GM18526 (cell line): ENCODE measurements around the gene GEN1.

Experiments
- POLR2A ChIP-seq: IDR thresholded peaks from 3 replicates; pipeline ENCODE4 v1.6.1; 2011; ENCODE audit not compliant: insufficient read length; ENCODE audit errors: extremely low read depth

GEN1 gene

DNA sequence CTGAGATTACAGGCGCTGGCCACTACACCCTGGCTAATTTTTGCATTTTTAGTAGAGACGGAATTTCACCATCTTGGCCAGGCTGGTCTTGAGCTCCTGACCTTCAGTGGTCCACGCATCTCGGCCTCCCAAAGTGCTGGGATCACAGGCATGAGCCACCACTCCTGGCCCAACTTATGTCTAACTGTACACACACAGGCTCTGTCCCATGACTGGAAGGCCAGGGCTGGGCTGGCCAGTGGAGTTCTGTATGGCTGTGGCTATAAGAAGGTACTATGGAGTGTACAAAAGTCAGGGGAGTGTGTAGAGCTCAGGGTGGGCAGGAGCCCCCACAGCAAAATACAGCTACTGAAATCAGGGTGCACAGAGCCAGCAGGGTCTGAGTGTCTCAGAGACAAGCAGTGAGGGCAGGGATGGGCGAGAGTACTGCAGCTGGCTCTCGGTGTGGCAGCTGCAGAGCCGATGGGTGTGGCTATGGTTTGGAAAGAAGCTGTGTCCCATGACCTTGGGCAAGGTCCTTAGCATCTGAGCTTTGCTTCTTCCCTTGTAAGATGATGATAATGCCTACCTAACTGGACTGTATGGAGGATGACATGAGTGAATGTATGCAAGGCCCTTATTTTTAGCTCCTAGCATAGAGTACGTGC is 51.9 kb downstream of the GEN1 start:
- TF ChIP-seq POLR2A: no peak

DNA sequence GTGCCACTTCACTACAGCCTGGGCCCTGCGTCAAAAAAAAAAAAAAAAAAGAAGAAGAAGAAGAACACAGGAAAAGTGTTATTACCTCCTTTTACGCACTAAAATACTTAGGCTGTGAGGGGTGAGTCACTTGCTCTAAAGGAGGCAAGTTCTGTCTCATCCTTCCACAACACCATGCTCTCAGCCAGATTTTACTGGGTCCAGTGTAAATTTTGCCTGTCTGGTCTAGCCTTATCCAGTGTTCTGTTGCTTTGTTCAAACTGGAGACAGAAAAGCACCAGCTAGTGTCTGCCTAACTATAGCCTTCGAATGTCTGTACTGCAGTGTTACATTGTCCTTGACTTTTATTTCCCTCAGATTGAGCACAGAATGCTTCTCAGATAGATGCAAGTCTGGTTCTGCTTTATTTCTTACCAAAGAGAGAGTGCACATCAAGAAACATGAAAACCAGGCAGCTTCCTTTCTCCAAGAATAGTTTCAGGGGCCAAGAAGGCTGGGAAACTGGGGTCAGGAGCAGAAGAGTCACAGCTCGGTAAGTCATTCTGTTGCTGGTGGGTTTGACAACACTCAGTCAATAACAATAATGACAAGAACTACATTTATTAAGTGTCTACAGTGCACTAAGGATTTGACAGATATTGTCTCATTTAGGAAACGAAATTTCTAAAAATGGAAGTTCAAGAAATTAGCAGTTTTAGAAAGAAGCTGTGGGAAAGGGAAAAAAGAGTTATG is 59.2 kb downstream of the GEN1 start:
- no peak for TF ChIP-seq POLR2A

DNA sequence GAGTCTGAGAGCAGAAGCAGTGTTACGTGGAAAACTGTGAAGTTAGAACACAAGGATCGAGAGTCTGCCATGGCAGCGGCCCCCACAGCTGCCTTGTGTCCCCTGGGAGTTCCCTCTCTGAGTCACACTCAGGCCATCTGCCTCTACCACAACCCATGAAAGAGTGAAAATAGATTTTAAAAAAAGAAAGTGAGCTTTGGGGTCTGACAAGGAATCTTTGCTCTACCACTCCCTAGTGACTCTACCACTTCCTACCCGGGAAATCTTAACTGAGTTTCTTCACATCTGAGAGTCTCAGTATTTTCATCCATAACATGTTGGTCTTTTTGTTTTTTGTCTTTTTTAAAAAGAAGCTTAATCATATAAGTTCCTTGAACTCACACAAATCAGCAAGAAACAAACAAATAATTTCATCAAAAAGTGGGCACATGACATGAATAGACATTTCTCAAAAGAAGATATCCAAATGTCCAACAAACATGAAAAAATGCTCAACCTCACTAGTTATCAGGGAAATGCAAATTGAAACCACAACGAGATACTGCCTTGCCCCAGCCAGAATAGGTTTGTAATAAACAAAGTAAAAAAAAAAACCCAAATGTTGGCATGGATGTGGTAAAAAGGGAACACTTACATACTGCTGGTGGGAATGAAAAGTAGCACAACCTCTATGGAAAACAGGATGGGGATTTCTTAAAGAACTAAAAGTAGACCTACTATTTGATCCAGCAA is 60.0 kb downstream of the GEN1 start:
- no peak for TF ChIP-seq POLR2A

DNA sequence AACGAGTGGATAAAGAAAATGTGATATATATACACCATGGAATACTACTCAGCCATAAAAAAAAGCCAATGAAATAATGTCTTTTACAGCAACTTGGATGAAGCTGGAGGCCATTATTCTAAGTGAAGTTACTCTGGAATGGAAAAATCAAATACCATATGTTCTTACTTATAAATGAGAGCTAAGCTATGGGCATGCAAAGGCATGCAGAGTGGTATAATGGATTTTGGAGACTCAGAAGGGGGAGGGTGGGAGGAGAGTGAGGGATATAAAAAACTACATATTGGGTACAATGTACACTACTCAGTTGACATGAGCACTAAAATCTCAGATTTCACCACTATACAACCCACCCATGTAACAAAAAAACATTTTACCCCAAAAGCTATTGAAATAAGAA is 60.7 kb downstream of the GEN1 start:
- TF ChIP-seq POLR2A: no peak

DNA sequence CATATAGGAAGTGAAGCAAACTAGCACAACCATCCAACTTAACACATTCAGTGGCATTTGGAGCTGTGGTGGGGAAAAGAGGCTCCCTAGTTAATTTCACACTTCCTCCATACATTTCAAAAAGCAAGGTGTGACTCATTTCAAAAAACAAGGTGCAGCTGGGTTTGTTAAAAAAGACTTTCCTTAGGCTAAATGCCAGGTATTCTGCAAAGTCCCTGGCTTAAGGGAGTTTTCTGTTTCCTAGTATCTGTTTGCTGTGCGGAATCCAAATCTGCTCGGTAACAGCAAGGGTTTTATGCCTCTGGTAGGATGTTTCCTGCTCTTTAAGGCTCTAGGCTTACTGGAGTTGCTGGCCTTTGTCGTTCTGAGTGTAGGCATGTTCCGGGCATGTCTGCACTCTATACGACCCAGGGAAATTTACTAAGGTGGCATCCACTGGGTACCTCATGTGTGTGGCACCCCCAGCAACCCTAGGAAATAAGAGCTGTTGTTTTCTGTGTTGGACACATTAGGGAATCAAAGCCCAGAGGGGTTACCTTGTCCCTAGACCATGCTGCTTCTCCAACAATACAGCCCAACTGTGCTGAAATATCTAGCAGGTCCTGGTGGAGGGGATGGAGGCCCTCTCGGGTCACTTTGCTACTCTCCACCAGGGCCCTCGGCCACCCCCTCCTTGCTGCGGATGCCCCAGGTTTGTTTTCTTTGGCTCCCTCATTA is 61.7 kb downstream of the GEN1 start:
- no peak for TF ChIP-seq POLR2A

DNA sequence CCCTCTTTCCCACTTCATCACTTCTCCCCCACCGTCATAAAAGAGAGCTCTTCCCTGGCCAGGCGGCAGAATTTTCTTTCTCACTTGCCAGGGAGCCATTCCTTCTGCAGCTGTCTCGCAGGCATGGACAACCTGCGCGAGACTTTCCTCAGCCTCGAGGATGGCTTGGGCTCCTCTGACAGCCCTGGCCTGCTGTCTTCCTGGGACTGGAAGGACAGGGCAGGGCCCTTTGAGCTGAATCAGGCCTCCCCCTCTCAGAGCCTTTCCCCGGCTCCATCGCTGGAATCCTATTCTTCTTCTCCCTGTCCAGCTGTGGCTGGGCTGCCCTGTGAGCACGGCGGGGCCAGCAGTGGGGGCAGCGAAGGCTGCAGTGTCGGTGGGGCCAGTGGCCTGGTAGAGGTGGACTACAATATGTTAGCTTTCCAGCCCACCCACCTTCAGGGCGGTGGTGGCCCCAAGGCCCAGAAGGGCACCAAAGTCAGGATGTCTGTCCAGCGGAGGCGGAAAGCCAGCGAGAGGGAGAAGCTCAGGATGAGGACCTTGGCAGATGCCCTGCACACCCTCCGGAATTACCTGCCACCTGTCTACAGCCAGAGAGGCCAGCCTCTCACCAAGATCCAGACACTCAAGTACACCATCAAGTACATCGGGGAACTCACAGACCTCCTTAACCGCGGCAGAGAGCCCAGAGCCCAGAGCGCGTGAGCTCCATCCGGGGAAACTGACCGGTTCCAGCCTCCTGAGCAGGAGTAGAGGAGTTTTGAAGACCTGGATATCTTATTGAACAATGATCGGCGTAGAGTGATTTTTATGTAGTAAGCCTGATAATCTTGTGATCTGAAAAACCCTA is 62.7 kb downstream of the GEN1 start, which contains the start of gene MSGN1:
Gene MSGN1, plus strand, starts transcription at position 65 of the 850 bp plus-strand sequence. Its CDS starts 59 bp downstream, at position 124.
- no peak for TF ChIP-seq POLR2A

DNA sequence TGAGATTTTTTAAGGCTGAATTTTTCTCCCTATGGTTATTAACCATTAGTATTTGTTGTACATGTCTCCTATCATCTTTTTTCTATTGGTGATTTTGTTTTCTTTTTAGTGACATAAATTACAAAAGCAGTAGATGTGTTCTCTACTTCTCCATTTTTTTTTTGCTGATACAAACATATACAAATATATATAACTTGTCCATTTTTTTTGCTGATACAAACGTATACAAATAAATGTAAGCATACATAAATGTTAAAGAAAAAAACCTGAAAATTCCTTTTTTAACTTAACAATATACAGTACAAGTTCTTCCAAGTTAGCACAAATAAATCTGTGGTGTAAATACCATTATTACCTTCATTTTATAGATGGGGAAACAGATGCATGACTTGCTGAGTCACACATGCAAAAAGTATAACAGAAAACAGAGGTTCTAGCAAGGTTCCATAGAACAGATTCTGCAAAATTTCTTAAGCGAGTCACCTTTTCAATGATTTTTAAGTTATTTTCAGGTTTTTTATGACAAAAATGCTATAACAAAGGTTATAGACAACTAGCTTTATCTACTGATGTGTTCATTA is 64.4 kb downstream of the GEN1 start:
- TF ChIP-seq POLR2A: no peak

DNA sequence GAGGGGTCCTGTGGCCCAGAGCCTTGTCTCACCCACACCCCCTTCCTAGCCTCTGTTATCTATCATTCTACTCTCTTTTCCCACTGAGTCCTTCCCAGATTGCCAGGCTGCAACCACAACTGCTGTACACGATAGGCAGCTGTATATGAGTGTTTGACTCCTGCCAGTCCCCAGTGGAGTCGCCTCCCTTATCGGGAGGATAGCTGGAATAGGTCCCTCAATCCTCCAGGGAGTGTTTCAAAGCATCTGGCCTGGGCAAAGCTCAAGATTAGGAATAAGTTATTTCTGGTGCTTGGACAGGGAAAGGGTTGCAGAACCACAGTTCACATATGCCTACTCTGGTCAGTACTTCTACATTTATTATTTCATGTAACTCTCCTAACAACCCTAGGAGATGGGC is 67.1 kb downstream of the GEN1 start:
- TF ChIP-seq POLR2A: no peak

DNA sequence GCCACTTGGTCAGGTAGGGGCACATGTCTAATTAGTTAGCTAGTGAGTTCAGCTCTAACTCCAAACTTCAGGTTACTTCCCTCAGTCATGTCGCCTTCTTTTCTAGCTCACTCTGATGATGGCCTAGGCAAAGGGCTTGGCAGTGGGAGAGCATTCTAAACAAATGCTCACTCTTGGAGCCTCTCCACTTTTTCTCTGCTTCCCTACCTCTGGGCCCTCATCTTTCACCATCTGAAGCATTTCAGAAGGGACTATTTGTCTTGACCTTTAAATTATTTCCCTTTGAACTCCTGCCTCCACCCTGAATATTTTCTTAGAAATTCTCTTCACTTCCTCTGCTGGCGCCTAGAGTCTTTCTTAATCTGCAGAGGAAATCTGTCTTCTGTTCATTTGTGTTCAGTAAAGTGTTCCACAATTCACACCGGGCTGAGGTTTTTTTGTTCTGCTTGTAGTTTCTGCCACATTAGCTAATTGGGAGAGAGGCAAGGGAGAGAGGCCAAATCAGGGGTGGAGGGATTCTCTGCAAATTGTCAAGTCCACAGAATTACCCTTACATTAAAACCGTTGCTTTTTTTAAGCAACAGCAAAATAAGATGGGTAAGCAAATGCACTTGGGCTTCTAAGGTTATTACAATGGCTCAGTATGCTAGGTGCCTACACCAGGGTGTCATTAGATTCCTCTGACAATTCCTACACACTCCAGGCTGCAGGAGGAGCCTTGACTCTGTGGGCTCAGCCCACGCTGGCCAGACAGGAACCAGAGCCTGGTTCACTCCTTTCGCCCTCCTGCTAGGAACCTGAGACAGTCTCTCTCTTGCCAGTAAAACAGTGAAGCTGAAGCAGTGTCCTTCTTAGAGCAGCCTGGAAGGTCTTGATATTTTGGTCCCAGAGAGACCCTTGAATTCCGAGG is 67.9 kb downstream of the GEN1 start:
- TF ChIP-seq POLR2A: no peak

DNA sequence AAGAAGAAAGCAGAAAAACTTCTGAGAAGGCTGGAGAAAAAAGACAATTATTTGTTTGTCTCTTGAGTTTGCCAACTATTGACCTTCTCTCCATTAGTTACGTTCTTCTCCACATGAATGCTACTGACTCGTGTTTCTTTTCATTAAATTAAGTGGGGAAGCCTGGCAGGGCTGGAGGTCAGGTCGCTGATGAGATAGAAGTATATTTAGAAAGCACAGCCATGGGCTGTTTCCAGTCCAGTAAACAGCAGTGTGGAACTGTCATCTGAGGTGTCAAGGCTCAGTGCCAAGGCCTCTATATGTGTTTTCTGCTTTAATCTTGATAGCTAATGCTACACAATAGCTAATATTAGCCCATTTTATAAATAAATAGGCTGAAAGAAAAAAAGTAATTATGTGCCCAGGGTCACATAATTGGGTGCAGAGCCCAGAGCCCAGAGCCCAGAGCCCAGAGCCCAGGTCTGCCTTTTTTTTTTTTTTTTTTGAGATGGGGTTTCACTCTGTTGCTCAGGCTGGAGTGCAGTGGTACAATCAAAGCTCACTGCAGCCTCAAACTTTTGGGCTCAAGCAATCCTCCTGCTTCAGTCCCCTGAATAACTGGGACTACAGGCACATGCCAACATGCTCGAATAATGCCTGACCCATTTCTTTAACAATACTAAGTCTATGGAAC is 68.6 kb downstream of the GEN1 start:
- TF ChIP-seq POLR2A: no peak

DNA sequence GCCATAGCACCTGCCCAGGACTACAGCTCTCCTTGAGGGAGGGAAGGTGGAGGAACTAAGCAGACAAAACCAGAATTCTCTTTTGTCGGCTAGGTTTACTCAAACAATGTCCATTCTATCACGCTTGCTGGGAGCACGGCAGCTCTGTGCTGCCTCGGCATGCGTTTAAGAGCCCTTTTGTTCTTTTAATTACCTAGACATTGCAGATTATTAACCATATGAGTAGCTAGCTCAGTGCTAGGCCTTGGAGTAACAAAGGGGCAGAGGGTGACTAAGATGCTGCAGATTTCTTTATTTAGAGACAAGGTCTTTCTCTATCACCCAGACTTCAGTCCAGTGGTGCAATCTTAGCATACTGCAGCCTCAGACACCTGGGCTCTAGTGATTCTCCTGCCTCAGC is 73.4 kb downstream of the GEN1 start:
- no peak for TF ChIP-seq POLR2A

DNA sequence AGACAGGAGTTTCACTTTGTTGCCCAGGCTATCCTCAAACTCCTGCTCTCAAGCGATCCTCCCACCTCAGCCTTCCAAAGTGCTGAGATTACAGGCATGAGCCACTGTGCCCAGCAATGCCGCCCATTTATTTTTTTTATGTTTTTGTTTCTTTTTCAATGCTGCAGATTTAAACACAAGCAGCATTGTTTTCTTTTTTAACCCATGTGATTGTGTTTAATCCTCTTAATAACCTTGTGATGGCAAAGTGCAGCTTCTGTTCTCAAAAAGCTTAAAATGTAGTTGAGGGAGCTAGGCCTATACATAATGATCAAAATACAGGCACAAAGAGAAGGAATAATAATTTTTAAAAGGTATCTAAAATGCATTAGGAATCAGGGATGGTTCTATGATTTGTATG is 73.8 kb downstream of the GEN1 start:
- TF ChIP-seq POLR2A: no peak
